Measurements from ENCODE around the gene LAMC3. TPM values are rescaled to one million over a fixed set of nuclear protein-coding genes. Genes with fewer than 3 reads are reported as not detected.

The LAMC3 gene
- total RNA-seq, 1 experiment from 2014 or later, result not detected

GRCh38 chr9:131126059-131126426, 117.1 kb downstream of the LAMC3 start:
- DNase-seq (ENCODE audit: unreplicated experiment), result no peak
- no peaks in the 10 kb centered on the region for H3K4me1 Mint-ChIP-seq (ENCODE audit: insufficient read depth, unreplicated experiment)
- H3K4me3 Mint-ChIP-seq (ENCODE audit: unreplicated experiment), result peak overlapping the region; percentile 96
- no TSS peak for BruUV-seq (replicated peaks)
- no peak for TF ChIP-seq CTCF (IDR thresholded peaks at IDR 0.05; ENCODE audit: unreplicated experiment)
- POLR2A ChIA-PET, result interaction anchor here (0.6 to 2.8 kb wide), 14 partner anchors 9 to 1151 kb away, joined by 3 to 20 read pairs (median 7); partner anchors contain the start of gene AIF1L
- H3K36me3 Mint-ChIP-seq (ENCODE audit: insufficient read depth, unreplicated experiment), result peaks cover 41% of the 10 kb centered on the region
- H3K27me3 Mint-ChIP-seq (ENCODE audit: insufficient read depth, unreplicated experiment), result no peaks in the 10 kb centered on the region
- CTCF ChIA-PET, result interaction anchor here (1.0 to 1.3 kb wide), 2 partner anchors 14 to 20 kb away, joined by 3 read pairs; no protein-coding TSS in a partner anchor
- intact Hi-C loops (cut with micrococcal nuclease), result no loop called here
- no peaks in the 10 kb centered on the region for H3K9me3 Mint-ChIP-seq (ENCODE audit: unreplicated experiment)
- H3K27ac Mint-ChIP-seq (ENCODE audit: low read depth, unreplicated experiment), result peak overlapping the region; percentile 97

GRCh38 chr9:131129183-131129582, 120.2 kb downstream of the LAMC3 start:
- H3K27ac Mint-ChIP-seq (ENCODE audit: low read depth, unreplicated experiment), result no peak overlapping the region
- H3K27me3 Mint-ChIP-seq (ENCODE audit: insufficient read depth, unreplicated experiment), result no peaks in the 10 kb centered on the region
- ChIA-PET CTCF (interaction anchor here (1.3 kb wide), 1 partner anchor 221 kb away, joined by 3 read pairs; no protein-coding TSS in a partner anchor), POLR2A (interaction anchor here (1.1 kb wide), 1 partner anchor 11 kb away, joined by 4 read pairs; no protein-coding TSS in a partner anchor)
- H3K4me1 Mint-ChIP-seq (ENCODE audit: insufficient read depth, unreplicated experiment), result no peaks in the 10 kb centered on the region
- BruUV-seq (replicated peaks), result no TSS peak
- H3K36me3 Mint-ChIP-seq (ENCODE audit: insufficient read depth, unreplicated experiment), result peaks cover 73% of the 10 kb centered on the region
- intact Hi-C loops (cut with micrococcal nuclease), result no loop called here
- no peak for DNase-seq (ENCODE audit: unreplicated experiment)
- TF ChIP-seq CTCF (IDR thresholded peaks at IDR 0.05; ENCODE audit: unreplicated experiment), result no peak
- H3K9me3 Mint-ChIP-seq (ENCODE audit: unreplicated experiment), result no peaks in the 10 kb centered on the region
- no peak overlapping the region for H3K4me3 Mint-ChIP-seq (ENCODE audit: unreplicated experiment)

GRCh38 chr9:131138676-131139075, 129.7 kb downstream of the LAMC3 start:
- POLR2A ChIA-PET, result interaction anchor here (1.1 kb wide), 1 partner anchor 14 kb away, joined by 4 read pairs; the partner anchor contains the start of gene NUP214
- CTCF ChIA-PET, result interaction anchor here (0.6 to 2.2 kb wide), 2 partner anchors 40 to 198 kb away, joined by 3 to 9 read pairs; no protein-coding TSS in a partner anchor

GRCh38 chr9:131140112-131140511, 131.1 kb downstream of the LAMC3 start:
- no TSS peak for BruUV-seq (replicated peaks)
- CTCF ChIA-PET, result no interaction called here
- Mint-ChIP-seq H3K27ac (ENCODE audit: low read depth, unreplicated experiment) (no peak overlapping the region), H3K4me3 (ENCODE audit: unreplicated experiment) (no peak overlapping the region), H3K27me3 (ENCODE audit: insufficient read depth, unreplicated experiment) (no peaks in the 10 kb centered on the region), H3K36me3 (ENCODE audit: insufficient read depth, unreplicated experiment) (peaks cover 96% of the 10 kb centered on the region), H3K9me3 (ENCODE audit: unreplicated experiment) (no peaks in the 10 kb centered on the region), H3K4me1 (ENCODE audit: insufficient read depth, unreplicated experiment) (no peaks in the 10 kb centered on the region)
- intact Hi-C loops (cut with micrococcal nuclease), result no loop called here
- DNase-seq (ENCODE audit: unreplicated experiment), result no peak
- TF ChIP-seq CTCF (IDR thresholded peaks at IDR 0.05; ENCODE audit: unreplicated experiment), result no peak
- POLR2A ChIA-PET, result interaction anchor here (0.9 to 1.1 kb wide), 2 partner anchors 10 to 15 kb away, joined by 4 read pairs; partner anchors contain the start of gene NUP214

More at GRCh38 chr9:131138676-131139075, 129.7 kb downstream of the LAMC3 start:
- no peaks in the 10 kb centered on the region for H3K27me3 Mint-ChIP-seq (ENCODE audit: insufficient read depth, unreplicated experiment)
- intact Hi-C loops (cut with micrococcal nuclease), result no loop called here
- H3K4me1 Mint-ChIP-seq (ENCODE audit: insufficient read depth, unreplicated experiment), result no peaks in the 10 kb centered on the region
- H3K36me3 Mint-ChIP-seq (ENCODE audit: insufficient read depth, unreplicated experiment), result peaks cover 96% of the 10 kb centered on the region
- BruUV-seq (replicated peaks), result no TSS peak
- H3K27ac Mint-ChIP-seq (ENCODE audit: low read depth, unreplicated experiment), result no peak overlapping the region
- no peak for DNase-seq (ENCODE audit: unreplicated experiment)
- H3K4me3 Mint-ChIP-seq (ENCODE audit: unreplicated experiment), result no peak overlapping the region
- TF ChIP-seq CTCF (IDR thresholded peaks at IDR 0.05; ENCODE audit: unreplicated experiment), result no peak
- no peaks in the 10 kb centered on the region for H3K9me3 Mint-ChIP-seq (ENCODE audit: unreplicated experiment)

Measured in MCF 10A (cell line).